GM19455 (cell line): ENCODE data around the gene MIB2.
"Not testable (repeated sequence)": the region's sequence is repeated elsewhere in the genome, so short reads cannot be mapped to it uniquely, and the experiment has no call there.

Source experiments
- ATAC-seq: cut with Tn5 transposase; IDR thresholded peaks from one replicate; pipeline ENCODE4 v1.9.1; 2021; ENCODE audit not compliant: unreplicated experiment

Gene MIB2

DNA sequence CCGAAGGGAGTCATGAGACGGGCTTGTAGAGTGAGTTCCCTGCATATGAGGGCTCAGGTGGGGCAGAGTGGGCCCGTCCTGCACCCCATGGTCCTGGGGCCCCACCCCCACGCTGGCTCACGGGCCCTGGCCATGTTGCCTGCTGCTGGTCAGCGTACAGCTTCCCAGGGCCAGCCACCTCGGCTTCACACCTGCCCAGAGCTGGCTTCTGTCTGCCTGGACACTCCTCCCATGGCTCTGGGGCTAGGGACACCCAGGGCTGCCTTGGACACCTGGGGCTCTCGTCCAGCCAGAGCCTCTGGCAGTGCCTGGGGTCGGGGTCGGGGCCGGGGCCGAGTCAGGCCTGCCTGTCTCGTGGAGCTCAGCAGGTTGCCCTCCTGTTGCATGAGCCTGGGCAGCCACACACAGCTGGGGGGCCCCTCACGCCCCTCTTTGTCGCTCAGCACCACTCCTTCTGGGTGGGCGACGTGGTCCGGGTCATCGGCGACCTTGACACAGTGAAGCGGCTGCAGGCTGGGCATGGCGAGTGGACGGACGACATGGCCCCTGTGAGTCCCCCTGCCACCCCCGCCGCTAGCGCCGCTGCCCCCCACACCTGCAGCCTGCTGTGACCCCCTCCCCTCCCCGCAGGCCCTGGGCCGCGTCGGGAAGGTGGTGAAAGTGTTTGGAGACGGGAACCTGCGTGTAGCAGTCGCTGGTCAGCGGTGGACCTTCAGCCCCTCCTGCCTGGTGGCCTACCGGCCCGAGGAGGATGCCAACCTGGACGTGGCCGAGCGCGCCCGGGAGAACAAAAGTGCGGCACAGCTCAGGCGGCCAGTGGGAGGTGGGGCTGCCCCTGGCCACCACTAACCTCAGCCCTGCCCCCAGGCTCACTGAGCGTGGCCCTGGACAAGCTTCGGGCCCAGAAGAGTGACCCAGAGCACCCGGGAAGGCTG lies 11.2 kb downstream of the MIB2 start:
- ATAC-seq = no peak

- ATAC-seq = no peak
Measured at GRCh38 chr1:1627261-1627828, 12.0 kb downstream of the MIB2 start.

DNA sequence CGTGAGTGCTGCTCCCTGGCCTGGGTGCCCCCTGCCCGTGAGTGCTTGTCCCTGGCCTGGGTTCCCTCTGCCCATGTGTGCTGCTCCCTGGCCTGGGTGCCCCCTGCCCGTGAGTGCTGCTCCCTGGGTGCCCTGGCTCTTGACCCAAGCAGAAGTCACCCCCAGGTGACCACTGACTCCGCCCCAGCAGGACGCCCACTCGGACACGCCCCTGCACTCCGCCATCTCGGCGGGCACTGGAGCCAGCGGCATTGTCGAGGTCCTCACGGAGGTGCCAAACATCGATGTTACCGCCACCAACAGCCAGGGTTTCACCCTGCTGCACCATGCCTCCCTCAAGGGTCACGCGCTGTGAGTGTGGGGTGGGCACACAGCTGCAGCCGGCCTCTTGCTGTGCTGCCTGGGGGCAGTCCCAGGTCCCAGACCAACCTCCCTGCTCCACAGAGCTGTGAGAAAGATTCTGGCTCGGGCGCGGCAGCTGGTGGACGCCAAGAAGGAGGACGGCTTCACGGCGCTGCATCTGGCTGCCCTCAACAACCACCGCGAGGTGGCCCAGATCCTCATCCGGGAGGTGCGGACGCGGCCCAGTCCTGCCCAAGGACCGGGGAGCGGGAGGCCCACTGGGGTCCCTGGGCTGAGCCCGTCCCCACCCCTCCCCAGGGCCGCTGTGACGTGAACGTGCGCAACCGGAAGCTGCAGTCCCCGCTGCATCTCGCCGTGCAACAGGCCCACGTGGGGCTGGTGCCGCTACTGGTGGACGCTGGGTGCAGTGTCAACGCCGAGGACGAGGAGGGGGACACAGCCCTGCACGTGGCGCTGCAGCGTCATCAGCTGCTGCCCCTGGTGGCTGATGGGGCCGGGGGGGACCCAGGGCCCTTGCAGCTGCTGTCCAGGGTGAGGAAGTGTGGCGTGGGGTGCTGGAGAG lies 12.8 kb downstream of the MIB2 start:
- ATAC-seq = no peak

DNA sequence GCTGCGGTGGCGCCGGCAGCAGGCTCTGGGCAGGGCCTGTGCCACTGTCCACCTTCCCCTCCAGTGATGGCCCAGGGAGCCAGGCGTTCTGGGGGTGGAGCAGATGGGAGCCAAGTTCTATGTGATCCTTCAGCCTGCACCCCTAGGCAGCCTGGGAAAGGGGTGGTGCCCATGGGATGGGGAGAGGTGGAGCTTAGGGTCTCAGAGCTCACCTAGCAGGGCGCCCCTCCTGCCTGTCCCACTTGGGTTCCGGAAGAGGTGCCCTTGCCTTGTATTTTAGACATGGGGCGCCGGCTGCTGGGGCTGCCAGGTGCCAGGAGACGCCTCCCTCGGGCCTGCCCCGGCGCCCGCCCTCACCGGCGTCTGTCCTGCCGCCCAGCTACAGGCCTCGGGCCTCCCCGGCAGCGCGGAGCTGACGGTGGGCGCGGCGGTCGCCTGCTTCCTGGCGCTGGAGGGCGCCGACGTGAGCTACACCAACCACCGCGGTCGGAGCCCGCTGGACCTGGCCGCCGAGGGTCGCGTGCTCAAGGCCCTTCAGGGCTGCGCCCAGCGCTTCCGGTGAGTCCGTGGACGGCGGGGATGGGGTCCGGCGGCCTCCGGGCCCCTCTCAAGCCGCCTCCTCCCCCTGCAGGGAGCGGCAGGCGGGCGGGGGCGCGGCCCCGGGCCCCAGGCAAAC lies 13.6 kb downstream of the MIB2 start:
- ATAC-seq = no peak

DNA sequence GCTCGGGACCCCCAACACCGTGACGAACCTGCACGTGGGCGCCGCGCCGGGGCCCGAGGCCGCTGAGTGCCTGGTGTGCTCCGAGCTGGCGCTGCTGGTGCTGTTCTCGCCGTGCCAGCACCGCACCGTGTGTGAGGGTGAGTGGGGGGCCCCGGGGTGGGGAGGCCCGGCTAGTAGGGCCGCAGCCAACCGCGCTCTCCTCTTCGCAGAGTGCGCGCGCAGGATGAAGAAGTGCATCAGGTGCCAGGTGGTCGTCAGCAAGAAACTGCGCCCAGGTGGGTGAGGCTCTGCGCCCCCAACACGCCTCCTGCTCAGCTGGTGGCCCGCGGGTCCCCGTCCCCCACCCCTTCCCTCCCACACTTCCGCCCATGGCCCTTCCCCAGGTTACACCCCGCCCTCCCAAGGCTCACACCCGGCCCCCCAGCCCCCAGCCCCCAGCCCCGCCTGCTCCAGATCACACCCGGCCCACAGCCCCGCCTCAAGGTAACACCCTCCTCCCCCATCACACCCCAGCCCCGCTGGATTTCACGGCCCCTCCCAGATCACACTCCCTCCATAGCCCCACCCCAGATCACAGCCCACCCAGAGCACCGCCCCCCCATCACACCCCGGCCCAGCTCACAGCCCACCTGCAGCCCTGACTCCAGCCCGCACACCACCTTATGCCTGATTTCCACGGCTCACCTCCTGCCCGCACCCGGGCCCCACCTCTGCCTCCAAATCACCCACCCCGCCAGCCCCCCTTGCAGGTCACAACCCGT lies 14.3 kb downstream of the MIB2 start:
- no peak for ATAC-seq

- ATAC-seq = peak; percentile 55
Measured at GRCh38 chr1:1630191-1630964, 15.1 kb downstream of the MIB2 start.

DNA sequence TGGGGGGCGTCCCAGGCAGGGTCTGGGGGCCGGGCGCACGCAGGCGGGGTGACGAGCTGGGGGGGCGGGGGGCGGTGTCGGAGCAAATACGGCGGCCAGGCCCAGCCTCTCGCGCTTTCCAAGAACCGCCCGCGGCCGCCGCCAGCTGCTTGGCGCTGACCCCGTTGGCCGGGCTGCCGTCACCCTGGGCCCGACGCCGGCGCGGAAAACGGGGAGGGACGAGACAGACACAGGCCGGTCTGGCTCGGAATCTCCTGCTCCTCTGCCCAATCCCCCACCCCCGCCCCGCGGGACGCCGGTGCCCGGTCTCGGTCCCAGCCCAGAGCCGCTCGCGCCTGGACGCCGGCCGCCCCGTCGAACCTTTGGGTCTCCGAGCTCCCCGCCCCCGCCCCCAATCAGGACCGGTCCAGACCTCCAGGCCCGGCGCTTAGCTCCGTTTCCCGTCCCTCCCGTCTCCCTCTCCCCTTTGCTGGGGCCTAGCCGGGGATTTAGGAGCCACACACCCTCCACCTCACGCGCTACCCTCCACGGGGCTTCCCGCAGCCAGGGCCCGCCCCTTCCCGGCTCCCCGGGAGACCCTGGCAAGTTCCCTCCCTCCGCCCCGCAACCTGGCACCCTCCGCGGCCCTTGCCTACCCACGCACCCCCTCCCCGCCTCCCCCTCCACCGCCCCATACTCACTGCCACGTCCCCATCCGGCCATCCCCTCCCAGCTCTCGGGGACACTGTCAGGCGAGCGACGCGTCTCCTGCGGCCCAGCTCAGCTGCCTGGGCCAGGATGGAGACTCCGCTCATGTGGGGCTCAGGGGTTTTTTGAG lies 15.9 kb downstream of the MIB2 start:
- no peak for ATAC-seq

DNA sequence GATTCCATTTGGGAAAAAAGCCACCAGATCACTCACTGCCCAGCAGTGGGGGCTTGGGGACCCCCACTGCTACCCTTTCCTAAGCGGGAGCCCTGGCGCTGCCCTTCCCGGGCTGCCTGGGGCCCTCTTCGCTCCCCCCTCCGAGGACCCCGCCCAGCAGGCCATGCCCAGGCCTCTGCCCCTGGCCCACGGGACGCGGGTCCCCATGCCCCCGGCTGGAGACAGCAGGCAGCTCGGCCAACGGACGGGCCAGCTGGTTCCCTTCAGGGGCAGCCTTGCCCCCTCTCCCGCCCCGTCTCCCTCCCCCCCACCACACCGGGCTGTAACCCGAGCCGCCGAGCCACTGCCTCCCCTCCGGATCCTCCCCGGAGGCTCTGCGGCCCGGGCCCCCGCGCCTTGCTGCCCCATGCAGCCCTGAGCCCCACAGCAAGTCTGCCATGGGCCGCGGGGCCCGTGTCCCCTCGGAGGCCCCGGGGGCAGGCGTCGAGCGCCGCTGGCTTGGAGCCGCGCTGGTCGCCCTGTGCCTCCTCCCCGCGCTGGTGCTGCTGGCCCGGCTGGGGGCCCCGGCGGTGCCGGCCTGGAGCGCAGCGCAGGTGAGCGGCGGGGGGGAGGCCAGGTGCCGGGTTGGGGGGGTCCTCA lies 16.6 kb downstream of the MIB2 start, which contains the start of gene MMP23B:
Gene MMP23B, plus strand, starts transcription at position 392 of the 639 bp plus-strand sequence. Its CDS starts 46 bp downstream, at position 438.
- ATAC-seq = no peak

GRCh38 chr1:1633409-1633808 lies 18.1 kb downstream of the MIB2 start:
- not testable (repeated sequence) for ATAC-seq

DNA sequence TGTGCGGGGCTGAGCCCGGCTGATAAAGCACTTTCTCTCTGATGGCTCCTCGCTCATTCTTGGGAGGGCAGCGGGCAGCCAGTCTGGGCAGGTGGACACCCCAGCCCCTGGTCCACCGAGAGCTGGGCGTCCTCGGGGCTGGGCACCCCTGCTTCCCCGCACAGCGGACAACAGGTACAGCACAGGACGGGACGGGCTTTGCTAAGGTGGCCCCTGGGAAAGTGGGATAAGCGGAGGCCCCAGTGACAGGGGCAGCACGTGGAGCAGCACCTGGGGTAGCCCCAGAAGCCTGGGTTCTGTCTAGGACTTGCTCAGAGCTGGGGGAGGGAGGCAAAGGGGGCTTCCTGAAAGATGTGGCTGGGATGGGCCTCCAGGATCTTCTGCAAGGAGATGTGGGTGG lies 19.3 kb downstream of the MIB2 start:
- ATAC-seq = not testable (repeated sequence)

DNA sequence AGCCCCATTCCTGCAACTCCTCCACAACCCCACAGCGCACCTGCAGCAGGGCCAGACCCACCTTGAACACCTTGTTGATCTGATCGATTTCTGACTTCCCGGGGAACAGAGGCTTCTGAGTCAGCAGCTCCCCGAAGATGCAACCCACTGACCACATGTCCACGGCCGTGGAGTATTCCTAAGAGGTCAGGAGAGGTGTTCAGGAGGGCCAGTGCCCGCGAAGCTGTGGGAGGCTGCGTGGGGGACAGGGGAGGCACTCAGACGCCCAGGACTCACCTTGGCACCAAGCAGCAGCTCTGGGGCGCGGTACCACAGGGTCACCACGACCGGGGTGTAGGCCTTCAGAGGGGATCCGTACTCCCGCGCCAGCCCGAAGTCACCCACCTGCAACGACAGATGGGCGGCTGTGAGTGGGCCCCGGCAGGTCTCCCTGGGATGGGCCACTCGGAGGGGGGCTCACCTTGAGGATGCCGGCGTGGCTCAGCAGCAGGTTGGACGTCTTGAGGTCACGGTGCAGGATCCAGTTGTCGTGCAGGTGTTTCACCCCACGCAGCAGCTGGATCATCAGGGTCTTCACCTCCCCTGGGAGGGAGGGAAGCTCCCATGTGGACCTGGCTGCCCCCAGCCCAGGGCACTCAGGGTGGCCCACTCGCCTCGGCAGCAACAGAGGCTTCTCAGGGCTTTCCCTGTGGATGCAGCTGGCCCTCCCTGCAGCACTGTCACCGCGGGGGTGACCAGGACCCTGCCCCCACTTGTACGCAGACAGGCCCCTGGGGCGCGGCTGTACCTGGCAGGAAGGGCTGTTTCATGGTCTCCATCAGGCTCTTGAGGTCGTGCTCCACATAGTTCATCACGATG lies 21.6 kb downstream of the MIB2 start:
- ATAC-seq = not testable (repeated sequence)

- ATAC-seq = not testable (repeated sequence)
Measured at GRCh38 chr1:1637479-1637875, 22.2 kb downstream of the MIB2 start.

DNA sequence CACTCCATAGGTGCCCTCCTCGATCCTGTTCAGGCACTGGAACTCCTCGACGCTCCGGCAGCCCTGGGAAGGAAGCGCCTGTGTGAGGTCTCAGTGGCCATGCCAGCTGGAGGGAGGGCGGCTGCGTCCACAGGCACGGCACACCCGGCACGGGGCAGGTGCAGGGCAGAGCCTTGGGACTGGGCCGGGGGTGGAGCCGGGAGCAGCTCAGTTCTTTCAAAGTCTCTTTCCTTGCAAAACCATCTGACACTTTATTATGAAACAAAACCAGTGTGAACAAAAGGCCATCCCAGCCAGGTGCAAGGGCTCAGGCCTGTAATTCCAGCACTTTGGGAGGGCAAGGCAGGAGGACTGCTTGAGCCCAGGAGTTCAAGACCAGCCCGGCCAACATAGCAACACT lies 23.2 kb downstream of the MIB2 start:
- ATAC-seq = not testable (repeated sequence)

DNA sequence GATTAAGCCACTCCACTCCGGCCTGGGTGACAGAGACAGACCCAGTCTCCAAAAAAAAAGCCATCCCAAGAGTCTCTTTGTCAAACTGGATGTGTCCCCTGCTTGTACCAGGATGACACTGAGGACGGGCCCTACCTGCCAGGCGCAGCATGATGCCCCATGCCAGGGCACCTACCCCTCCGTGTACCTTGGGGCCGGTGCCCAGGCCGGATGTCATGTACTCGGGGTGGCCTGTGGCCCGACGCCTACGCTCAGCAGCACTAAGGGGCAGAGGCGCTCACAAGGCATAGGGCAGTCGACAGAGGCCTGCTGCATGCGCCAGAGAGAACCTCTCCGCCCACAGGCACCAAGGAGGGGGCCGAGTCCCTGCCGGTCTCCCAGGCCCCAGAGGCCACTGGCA lies 24.1 kb downstream of the MIB2 start:
- ATAC-seq = not testable (repeated sequence)

DNA sequence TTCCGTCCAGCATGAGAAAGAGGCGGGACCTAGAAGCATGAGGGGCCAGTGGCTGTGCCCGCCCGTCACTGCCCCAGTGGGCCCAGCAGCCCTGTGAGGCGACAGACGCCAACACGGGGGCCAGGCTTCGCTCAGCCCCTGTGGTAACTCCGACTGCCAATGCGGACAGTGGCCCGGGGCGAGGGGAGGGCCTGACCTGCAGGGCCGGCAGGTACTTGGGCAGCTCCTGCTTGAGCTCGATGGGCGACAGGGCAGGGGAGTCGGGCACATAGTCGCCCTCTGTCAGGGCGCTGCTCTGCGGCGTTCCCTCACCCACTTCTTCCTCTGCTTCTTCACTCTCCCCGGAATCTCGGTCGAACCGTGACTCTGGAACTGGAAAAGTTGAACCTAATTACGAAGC lies 24.8 kb downstream of the MIB2 start:
- not testable (repeated sequence) for ATAC-seq

- not testable (repeated sequence) for ATAC-seq
Measured at GRCh38 chr1:1640711-1641461, 25.6 kb downstream of the MIB2 start.
